WERI-Rb-1 (cell line): ENCODE results near the gene SUFU.
A peak's percentile ranks its signal among the peaks of the same experiment; 100 is the strongest.

Experiments used
- DNase-seq: peaks from one replicate; pipeline ENCODE4 v3.0.0-alpha.2; 2020
- H3K27ac ChIP-seq: fragments of 250-450 bp; sonication (Bioruptor Pico); 2 replicates; pipeline ENCODE4 v1.5.1; 2020; ENCODE audit warnings: mild to moderate bottlenecking, moderate library complexity
- H3K27me3 ChIP-seq: fragments of 250-450 bp; sonication (Bioruptor Pico); 2 replicates; pipeline ENCODE4 v1.5.1; 2021; ENCODE audit warnings: mild to moderate bottlenecking, low read depth, moderate library complexity; ENCODE audit not compliant: insufficient read depth, severe bottlenecking
- H3K36me3 ChIP-seq: fragments of 250-450 bp; sonication (Bioruptor Pico); 2 replicates; pipeline ENCODE4 v1.5.1; 2020; ENCODE audit warnings: mild to moderate bottlenecking, moderate library complexity
- H3K4me3 ChIP-seq: 2 replicates; pipeline ENCODE4 v1.5.1; 2011; ENCODE audit warnings: low read depth, mild to moderate bottlenecking, control low read depth, low read length
- H3K9me3 ChIP-seq: fragments of 250-450 bp; sonication (Bioruptor Pico); 2 replicates; pipeline ENCODE4 v1.5.1; 2021; ENCODE audit warnings: mild to moderate bottlenecking, moderate library complexity; ENCODE audit not compliant: severe bottlenecking
- TF ChIP-seq, protein P1 (sequence below): IDR thresholded peaks from 2 replicates; pipeline ENCODE4 v1.5.1; 2011; ENCODE audit warnings: low read depth, mild to moderate bottlenecking, control low read depth, inconsistent platforms, low read length

SUFU gene

DNA sequence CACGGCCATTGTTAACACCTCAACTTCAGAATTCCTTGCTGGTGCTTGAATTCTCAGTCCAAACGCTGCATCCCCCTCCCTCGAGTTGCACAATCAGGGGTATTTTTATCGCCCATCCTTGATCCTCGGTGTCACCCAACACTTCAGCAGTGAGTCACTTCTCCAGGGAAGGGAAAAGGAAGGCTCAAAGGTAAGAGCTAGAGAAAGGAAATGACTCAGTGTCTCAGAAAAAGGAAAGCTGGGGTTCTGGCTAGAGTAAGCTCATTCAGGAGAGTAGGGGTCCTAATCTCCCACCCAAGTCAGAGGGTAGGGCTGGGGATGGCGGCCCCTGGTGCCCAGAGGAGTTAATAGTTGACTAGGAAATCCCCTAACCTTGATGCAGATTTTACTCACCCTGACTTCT lies 100.7 kb downstream of the SUFU start:
- TF ChIP-seq, protein P1, sequence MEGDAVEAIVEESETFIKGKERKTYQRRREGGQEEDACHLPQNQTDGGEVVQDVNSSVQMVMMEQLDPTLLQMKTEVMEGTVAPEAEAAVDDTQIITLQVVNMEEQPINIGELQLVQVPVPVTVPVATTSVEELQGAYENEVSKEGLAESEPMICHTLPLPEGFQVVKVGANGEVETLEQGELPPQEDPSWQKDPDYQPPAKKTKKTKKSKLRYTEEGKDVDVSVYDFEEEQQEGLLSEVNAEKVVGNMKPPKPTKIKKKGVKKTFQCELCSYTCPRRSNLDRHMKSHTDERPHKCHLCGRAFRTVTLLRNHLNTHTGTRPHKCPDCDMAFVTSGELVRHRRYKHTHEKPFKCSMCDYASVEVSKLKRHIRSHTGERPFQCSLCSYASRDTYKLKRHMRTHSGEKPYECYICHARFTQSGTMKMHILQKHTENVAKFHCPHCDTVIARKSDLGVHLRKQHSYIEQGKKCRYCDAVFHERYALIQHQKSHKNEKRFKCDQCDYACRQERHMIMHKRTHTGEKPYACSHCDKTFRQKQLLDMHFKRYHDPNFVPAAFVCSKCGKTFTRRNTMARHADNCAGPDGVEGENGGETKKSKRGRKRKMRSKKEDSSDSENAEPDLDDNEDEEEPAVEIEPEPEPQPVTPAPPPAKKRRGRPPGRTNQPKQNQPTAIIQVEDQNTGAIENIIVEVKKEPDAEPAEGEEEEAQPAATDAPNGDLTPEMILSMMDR, result no peak
- H3K27ac ChIP-seq, result no peak overlapping the region
- peaks cover 16% of the 10 kb centered on the region for H3K36me3 ChIP-seq
- H3K27me3 ChIP-seq, result no peaks in the 10 kb centered on the region
- no peak for DNase-seq
- H3K4me3 ChIP-seq, result no peak overlapping the region
- H3K9me3 ChIP-seq, result no peaks in the 10 kb centered on the region

DNA sequence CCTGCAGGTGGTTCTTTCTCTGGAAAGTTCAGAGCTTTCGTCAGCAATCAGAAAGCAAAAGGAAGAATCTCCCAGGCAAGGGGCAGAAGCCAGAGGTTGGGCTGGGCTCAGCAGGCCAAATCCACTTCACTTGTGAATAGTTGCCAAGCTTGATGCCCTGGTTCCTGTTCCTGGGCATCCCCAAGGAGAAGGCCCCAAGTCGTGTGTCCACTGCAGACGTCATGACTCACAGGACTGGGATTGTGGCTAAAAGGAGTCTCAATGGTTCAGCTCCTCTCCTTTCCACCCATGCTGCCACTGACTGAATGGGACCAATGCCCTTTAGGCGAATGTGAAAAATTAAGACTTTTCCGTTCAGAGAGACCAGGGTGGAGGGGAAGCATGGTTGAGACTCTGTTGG lies 101.9 kb downstream of the SUFU start:
- no peak overlapping the region for H3K4me3 ChIP-seq
- peaks cover 15% of the 10 kb centered on the region for H3K36me3 ChIP-seq
- H3K9me3 ChIP-seq, result no peaks in the 10 kb centered on the region
- no peak overlapping the region for H3K27ac ChIP-seq
- no peak for DNase-seq
- H3K27me3 ChIP-seq, result no peaks in the 10 kb centered on the region
- TF ChIP-seq, protein P1, result no peak

DNA sequence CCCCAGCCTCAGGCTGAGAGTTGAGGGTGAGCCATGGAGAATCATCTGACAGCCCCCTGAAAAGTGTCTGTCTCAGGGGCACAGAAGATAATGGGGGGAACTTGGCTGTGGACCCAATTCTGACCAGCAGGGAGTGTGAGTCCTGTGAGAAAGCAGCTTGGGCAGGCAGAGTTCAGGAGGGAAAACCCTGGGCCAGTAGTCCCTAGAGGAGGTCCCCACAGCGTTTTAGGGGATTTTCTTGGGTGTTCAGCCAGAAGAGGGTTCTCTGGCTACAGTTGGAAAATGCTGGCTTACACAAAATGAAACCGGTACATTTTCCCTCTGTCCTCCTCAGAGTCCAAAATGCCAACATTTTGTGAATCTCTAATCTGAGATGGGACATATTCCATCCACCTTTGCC lies 104.7 kb downstream of the SUFU start:
- no peaks in the 10 kb centered on the region for H3K9me3 ChIP-seq
- H3K27ac ChIP-seq, result no peak overlapping the region
- TF ChIP-seq, protein P1, result 0 out of 2 replicates have a peak, but pooled peaks have one; percentile 2
- no peak overlapping the region for H3K4me3 ChIP-seq
- no peaks in the 10 kb centered on the region for H3K27me3 ChIP-seq
- no peak for DNase-seq
- H3K36me3 ChIP-seq, result no peaks in the 10 kb centered on the region; the same call in 1 of the 2 replicates

DNA sequence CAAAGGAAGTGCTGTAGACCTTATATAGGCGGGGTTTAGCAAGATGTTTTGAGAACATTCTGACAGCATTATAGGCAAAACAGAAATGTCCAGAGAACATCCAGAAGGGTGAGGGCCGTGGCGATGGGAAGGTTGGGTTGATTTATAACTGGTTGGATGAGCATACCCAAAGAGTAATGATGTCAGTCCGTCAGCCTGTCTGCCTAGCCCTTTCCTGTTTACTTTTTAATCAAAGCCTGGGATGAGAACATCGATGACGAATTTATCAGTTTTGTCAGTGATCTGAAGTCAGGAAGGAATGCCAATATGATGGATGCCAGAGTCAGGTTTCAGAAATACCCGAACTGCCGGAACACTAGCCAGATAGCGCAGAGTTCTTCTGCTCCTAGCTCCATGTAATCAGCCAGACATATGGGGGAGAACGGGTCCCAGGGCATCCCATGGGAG lies 106.7 kb downstream of the SUFU start:
- no peak overlapping the region for H3K4me3 ChIP-seq
- TF ChIP-seq, protein P1, result no peak
- H3K9me3 ChIP-seq, result no peaks in the 10 kb centered on the region
- no peaks in the 10 kb centered on the region for H3K27me3 ChIP-seq
- no peaks in the 10 kb centered on the region; the same call in 1 of the 2 replicates for H3K36me3 ChIP-seq
- DNase-seq, result no peak
- H3K27ac ChIP-seq, result no peak overlapping the region

DNA sequence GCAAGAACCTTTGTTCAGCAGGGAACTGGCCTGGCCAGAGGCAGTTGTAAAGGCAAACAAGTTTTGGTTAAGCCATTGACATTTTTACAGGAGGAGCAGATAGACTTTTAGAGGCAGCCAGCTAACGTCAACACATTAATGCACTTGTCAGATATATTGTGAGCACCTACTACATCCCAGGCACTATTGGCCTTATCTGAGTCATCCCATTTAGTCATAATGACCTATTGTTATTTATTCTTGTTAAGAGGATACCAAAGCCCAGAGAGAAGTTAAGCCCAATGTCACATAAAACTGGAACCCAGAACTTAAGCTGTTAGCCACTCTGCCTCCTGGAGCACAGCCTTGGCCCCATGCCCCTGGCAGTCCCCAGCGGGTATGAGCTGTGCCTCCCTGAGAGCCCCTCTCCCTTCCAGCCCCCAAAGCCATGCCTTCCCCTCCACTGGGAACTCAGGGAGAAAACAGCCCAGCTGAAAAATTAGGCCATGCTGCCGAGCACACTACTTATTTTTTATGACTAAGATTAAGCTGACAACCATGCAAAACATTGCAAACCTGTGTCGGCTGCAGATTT lies 107.8 kb downstream of the SUFU start:
- Histone ChIP-seq H3K27ac (no peak overlapping the region), H3K4me3 (no peak overlapping the region), H3K27me3 (no peaks in the 10 kb centered on the region), H3K36me3 (peaks cover 4% of the 10 kb centered on the region), H3K9me3 (no peaks in the 10 kb centered on the region)
- no peak for DNase-seq
- TF ChIP-seq, protein P1, result no peak

DNA sequence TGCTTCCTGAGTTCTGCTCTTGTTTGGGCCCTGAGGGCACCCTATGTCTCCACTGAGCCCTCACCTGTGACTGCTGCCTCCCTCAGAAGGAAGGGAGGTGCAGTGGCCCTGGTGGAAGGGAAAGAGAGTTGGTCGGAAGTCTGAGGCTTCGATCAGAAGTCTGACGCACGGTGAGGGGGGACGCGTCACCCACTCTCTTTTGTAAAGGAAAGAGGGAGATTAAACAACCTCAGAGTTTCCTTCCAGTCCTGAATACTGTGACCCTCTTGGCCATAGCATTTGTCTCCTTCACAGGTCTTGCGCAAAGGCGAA lies 109.1 kb downstream of the SUFU start:
- TF ChIP-seq, protein P1, result no peak
- H3K27me3 ChIP-seq, result no peaks in the 10 kb centered on the region
- H3K4me3 ChIP-seq, result no peak overlapping the region
- no peak for DNase-seq
- H3K27ac ChIP-seq, result no peak overlapping the region
- peaks cover 12% of the 10 kb centered on the region for H3K36me3 ChIP-seq
- no peaks in the 10 kb centered on the region for H3K9me3 ChIP-seq
